ENCODE results near the gene ZBP1.

ZBP1 gene

DNA sequence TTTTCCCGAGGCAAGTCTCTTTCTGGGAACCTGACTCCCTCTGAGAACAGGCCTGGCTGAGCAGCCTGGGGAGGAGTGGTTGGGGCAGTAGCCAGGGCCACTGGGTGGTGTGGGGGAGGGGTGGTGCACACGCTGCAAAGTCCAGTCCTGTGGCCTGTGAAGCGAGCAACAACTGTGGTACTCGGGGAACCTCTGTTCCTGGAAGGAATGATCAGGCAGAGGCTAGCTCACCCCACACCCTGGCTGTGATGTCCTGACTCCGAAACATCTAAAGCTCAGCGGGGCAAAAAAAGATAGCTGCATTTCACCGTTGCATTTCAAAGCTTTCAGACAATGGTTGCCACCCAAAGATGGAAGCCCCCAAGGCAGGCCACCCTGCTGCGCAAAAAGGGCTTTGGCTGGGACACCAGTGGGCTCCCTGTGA lies 33.8 kb downstream of the ZBP1 start:
- no peak for DNase-seq (ENCODE audit: low read depth)

DNA sequence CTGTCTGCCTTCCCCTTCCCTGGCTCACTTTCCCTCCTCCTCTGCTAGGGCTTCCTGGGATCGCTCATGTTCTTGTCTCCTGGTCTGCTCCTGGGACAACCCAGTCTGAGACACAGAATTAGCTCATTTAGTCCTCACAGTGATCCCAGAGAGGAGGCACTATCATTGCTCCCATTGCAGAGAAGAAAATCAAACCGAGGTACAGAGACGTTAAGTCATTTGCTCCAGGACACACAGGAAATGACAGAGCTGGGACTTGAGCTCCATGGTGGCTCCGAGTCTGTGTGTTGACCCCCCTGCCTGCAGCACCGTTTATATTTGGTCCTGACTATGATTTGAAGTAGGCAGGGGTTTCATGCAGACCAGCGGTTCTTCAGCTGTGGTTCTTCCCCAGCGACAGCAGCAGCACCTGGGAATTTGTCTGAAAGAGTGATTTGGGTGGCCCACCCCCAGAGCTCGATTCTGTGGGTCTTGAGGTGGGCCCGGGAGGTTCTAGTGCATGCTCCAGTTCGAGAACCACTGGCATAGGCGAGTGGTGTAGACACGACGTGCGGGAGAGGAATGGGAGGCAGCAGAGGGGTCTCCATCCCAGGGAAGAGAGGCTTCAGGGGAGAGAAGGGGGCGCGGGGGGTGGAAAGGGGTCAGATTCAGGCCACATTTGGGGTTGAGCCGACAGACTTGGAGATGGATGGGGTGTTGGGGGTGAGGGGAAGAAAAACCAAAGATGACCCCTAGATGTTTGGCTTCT lies 34.6 kb downstream of the ZBP1 start:
- no peak for DNase-seq (ENCODE audit: low read depth)

DNA sequence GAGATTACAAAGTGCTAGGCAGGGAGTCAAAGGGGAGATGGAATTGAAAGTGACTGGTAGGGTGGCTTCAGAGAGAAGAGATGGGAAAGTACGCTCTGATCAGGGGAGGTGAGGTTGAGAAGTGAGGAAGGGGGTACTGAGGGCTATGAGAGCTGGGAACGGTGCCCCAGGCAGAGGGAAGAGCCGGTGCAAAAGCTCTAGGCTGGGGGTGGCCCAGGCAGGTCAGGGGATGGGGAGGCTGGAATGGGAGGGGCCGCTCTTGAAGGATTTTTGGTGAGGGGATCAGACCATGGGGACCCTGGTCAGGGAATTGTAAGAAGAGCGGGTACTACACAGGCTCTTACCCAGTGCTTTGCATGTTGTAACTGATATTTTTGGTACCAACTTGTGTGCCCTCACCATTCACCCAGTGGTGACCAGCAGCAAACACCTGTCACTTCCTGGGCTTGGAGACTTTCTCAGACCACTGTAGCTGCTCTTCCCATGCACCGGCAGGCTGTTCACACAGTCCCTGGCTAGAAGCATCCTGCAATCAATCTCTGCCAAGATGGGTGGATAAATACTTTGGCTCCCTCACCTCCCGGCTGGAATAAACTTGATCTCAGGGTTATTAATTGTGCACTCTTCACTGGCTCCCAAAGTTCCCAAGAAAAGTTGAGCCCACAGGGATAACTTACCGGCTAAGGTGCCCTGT lies 35.3 kb downstream of the ZBP1 start:
- DNase-seq (ENCODE audit: low read depth), result no peak

DNA sequence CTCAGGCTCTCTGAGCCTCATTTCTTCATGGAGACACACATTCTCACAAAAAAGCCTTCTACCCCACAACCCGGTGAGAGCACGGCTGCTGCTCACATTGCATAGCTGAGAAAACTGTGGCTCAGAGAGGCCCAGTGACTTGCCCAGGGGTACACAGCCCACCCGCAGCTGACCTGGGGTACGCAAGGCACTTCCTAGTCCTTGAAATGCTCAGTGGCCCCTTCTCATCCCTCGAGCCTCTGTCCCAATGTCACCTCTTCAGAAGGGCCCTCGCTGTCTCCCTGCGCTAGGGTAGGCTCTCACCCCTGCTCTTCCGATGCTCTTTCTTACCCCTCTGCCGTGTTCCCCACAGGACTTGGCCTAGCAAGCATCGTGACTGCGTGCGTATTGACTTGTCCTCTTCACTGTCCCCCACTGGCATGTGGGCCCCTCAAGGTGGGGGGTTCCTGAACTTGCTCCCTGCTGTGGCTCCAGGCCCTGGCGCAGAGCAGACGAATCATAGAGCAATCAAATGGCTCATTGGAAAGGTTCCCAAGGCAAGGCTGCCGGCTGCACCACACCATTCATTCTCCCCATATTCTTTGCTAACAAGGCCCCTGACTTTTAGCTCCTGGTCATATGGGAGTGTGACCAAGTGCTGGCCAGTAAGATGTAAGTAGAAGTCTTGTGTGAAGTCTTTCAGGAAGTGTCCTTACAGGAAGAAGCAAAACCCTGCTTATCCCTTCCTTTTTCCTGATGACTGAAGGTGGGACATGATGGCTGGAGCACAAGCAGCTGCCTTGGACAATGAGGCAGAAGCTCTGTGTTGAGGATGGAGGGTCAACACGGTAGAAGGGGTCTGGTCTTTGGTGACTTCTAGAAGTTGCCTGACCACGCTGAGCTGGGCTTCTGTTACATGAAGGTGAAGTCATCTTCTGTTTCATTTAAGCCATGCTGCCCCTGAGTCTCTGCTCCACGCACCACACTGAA lies 36.7 kb downstream of the ZBP1 start:
- no peak for DNase-seq (ENCODE audit: low read depth)

DNA sequence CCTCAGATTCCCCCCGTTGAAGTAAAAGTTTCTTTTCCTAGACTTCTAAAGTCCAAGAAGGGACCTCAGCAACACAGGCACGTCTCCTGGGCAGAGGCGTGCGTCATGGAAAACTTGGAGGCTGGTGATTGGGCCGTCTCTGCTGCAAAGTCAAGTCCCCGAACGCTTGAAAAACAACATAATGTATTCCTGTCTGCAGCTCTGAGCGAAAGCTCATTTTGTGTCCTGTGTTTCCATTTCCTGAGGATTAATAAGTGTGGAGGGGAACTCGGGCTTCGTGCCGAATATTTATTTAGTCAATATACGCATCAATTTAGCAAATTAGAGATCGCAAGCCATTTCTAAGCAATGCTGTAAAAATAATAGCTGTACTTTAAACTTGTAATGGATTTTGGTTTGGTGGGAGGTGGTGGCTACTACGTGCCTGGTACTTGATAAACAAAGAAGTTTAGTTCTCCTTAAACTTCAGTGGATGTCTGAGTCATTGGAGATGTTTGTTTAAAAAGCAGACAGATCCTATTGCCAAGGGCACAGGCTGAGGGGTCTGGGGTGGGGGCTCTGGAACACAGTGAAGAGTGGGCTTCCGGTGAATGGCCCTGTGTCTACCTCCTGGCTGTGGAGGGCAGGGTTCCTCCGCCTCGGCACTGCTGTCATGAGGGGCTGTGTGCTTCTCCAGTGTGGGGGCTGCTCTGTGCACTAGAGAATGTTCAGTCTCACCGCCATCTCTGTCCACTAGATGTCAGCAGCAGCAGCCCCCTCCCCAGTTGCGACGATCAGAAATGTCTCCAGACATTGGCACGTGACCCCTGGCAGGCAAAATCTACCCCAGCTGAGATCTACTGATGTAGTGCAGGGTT lies 37.6 kb downstream of the ZBP1 start:
- DNase-seq (ENCODE audit: low read depth), result no peak

DNA sequence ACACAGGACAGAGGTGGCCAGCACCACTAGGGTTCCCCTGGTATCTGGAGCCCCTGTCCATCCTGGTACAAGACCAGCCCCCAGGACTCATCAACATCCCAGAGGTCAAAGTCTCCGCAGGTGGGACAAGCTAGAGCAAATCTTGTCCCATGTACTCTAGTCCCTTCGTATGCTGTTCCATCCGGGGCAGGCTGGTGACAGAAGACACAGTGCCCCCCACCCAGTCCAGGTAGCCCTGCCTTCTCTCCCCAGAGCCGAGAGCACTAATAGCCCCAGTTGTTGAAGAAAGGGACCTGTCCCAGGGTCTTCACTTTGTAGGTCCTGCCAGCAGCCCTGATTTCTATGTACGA lies 38.2 kb downstream of the ZBP1 start:
- DNase-seq (ENCODE audit: low read depth), result no peak

DNA sequence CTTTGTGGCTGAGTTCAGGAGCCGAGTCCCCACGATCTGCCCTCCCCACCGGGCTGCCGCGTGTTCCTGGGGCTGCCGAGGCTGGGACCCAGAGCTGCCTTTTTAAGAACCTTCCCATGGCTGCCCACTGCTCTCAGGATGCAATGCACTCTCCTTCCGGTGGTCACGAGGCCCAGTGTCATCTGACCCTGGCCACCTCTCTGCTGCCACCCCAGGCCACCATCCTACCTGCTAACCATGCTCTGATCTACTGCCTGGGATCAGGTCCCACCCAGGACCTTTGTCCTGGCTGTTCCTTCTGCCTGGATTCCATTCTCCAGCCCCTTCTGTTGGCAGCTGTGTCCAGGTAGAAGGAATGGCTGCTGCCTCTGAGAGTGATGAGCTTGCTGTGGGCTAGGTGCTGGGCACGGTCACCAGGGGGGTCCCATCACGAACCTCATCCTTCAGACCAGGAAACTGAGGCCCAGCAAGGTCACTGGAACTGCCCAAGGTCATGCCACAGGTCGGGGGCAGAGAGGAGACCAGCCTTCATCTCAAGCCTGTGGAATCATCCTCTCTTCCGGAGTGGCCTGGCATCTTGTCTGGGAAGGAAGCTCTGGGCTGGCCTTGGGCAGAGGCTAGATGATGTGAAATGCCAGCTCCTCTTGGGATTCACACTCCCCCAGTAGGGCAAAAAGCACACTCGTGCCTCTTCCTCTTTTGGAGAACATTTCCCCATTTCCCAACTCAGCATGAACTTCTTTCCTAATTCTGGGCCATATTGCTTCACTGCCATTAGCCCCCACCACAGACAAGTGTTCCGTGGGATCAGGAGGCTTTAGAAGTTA lies 38.8 kb downstream of the ZBP1 start:
- DNase-seq (ENCODE audit: low read depth), result no peak

DNA sequence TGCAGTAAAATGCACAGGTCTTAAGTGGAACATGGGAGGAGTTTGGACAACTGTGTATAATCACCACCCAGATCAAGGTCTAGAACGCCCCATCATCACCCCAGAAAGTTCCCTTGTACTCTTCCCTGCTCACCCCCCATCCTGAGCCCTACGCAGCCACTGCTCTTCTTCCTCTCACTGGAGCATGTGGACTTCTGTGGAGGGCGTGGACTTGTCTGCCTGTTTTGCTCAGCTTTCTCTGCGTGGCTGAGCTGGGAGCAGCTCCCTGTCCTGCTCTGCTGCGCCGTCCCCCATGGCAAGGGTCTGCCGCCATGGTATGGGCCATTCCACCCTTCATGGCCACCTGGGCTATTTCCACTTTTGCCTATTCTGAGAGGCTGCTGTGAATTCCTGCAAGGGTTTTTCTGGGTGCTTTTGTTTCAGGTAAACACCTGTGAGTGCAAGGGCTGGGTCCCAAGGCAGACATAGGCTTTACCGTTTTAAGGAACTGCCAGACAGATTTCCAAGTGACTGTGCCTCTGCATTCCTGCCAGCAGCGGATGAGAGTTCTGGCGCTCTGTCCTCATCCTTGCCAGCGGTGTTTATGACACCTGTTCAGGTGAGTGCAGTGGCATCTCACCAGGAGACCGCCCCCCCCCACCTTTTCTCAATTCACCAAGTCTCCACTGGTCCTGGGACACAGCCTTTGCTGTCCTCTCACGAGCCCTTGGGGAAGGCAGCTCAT lies 39.6 kb downstream of the ZBP1 start:
- no peak for DNase-seq (ENCODE audit: low read depth)

DNA sequence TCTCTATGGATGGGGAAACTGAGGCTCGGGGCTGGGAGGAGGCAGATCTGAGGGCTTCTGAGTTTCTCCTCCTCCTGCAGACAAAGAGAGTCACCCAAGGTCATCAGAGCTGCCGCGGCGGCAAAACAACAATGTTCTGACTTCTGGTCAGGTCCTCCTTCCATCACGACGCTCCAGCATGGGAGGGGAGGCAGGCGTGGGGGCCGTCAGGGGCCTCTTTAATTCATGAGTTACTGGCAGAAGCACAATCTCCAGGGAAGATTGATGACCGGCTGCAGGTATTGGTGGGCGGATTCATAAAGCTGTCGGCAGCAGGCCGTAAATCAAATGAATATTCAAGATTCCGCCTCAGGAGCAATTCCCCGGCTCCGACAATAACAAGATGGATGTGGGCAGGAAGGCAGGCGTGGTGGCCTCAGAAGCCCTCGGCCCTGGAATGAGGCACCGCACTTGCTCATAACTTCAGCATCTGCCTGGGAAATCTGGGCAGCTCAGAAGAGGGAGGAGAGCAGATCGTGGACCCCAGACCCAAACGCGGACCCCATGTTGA lies 40.3 kb downstream of the ZBP1 start:
- no peak for DNase-seq (ENCODE audit: low read depth)

DNA sequence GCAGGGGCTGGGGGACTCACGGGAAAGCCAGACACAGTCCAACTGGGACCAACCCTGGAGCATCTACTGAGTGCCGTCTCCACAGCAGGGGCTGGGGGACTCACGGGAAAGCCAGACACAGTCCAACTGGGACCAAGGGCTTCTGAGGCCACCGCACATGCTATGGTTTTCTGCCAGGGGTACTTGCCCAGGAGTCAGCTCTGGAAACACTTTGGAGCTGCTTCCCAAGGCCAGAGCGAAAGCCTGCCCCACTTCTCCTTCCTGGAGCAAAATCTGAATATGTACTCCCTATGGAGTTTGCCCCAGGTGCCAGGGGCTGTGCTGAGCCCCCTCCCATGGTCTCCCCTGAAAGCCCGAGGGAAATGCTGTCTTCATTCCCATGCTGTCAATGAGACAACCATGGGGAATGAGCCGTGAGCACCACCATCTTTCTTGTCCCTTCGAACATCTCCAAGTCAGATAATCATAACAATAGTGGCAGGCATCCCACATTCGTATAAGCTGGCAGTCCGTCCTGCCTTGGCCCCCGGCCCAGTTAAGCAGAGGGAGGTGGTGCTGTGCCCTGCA lies 40.8 kb downstream of the ZBP1 start:
- DNase-seq (ENCODE audit: low read depth), result no peak

DNA sequence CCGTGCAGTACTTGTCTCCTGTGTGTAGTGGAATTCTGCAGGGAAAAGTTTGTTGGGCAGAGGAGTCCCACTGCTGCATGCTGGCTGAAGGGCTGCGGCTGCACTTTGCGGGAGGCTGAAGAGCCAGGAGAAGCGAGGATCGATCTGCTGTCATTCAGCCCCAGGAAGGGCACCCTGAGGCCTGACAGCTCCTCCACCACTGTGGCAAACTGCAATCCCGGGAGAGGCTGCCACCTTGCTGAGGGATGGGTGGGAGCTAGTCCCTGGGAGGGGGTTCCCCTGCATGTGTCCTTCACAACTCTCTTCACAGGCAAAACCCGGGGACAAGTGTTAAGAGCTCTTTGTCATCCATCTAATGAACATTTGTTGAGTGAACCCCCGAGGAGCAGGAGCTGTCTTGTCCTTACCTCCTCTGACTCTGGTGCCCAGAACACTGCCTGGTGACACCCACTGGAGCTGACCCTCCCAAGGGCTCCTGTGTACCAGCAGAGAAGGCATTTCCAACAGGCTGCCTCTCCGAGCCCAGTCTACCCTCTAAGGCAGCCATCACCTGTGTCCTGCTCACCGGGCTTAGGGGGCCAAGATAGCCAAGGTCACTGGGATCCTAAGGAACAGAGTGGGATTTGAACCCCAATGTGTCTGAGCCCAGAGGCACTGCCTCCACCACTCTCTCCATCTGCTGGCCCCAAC lies 41.6 kb downstream of the ZBP1 start:
- no peak for DNase-seq (ENCODE audit: low read depth)

DNA sequence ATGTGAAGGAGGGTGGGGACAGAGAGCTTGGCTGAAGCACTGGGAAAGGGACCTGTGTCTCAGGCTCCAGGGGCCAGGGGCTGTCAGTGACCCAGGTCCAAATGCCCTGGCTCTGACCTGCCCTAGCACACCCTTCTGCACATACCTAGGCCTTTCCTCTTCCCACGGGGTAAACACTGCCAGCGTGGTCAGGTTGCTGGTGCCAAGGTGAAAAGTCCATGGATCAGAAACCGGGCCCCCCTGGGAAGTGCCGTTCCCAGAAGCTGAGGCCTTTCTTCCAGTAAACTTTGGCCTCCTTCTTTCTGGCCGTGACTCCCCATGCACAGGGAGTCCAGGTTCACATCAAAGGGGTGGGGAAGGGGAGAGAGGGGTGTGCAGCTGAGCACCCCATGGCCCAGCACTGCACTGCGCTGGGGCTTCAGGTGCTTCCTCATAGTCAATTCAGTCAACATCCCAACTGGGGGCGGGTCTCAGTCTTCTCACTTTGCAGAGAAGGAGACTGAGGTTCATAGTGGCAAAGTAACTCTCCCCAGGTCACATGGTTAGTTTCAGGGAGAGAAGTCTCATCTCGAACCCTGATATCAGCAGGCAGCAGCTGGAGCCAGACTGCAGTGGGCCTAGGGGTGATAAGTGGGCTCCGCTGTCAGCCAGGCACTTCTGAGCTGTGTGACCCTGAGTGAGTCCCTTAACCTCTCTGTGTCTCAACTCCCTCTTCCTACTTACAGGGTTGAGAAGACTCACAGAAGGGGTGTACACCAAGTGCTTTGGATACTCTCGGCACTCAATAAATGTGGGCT lies 42.3 kb downstream of the ZBP1 start:
- DNase-seq (ENCODE audit: low read depth), result no peak

DNA sequence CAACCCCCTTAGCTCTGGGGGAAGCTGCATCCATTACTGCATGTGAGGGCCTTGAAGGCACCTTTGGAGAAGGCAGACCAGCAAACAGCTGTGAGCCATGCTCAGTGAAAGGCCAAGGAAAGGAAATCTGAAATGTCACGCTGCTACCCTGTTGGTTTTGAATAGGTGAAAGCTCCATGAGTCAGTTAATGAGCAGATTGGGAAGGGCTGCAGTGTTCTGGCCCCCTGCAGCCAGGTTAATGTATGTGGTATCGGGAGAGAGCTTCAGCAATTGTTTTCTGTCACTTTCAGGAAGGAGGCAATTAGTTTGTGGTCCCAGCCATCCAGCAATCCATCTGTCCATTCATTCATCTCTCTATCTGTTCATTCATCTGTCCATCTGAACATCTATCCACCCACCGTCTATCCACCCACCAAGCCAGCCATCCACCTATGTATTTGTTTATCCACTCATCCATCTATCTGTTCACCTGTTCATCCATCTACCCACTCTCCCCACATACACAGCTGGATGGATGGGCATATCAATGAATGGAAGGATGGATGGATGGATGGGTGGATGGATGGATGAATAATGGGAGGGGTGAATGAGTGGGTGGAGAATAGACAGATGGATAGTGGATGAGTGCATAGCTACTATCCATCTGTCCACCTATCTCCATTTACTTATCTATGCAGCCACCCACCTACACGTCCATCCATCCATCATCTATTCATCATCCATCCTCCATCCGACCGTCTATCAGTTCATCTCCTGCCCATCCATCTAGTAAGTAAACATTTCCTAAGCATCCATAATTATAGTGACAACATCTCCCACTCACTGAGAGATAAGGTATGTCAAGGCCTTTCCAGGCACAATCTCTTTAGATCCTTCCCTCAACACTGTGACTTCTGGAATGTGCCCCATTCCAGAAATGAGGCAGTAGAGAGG lies 43.3 kb downstream of the ZBP1 start:
- DNase-seq (ENCODE audit: low read depth), result no peak

DNA sequence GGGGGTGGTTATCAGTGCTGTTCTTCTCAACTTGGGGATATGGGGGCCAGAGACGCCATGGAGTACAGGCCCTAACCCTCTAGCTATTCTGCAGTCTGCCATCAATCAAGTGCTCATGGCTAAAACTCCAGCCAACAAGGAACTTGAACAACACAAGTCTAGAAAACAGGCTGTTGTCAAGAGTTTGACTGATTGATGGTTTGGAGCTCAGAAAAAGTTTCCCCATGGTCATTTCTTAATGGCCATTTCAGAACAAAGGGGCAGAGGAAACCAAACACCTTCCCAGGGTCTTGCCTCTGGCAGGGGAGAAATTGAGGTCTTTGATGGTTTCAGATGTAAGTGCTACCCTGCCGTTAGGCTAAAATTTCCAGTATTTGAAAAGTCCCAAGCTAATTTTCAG lies 44.2 kb downstream of the ZBP1 start:
- DNase-seq (ENCODE audit: low read depth), result no peak

DNA sequence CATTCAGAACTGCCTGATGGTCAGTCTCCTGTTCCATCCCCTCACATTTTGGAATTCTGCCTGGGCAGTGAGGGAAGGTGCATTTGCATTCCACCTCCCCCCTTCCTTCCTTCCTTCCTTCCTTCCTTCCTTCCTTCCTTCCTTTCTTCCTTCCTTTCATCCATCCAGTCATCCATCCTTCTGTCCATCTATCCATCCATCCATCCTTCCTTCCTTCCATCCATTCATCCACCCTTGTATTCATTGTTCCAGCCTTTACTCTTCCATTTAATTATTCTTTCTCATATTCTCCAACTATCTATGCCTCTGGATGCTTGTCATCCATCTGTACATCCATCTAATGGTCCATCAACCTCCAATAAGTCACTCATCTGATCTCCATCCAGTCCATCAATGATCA lies 45.3 kb downstream of the ZBP1 start:
- no peak for DNase-seq (ENCODE audit: low read depth)

DNA sequence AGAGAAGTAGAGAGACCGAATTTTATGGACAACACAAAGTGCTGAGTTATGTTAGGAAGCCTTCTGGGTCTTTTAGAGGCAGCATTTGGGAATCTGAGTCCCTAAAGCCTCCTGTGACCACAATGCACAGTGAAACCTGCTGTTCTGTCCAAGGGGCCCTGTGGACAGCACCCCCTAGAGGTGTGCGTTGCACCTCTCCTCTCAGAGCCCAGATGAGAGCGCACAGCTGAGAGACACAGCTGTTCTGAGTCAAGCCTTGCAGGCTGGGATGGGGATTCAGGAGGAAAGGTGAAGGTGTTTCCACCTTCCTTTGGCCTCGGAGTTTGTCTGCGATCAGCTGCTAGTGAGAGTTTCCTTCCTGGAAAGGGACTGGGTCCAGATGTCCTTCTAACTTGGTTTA lies 46.3 kb downstream of the ZBP1 start:
- no peak for DNase-seq (ENCODE audit: low read depth)

DNA sequence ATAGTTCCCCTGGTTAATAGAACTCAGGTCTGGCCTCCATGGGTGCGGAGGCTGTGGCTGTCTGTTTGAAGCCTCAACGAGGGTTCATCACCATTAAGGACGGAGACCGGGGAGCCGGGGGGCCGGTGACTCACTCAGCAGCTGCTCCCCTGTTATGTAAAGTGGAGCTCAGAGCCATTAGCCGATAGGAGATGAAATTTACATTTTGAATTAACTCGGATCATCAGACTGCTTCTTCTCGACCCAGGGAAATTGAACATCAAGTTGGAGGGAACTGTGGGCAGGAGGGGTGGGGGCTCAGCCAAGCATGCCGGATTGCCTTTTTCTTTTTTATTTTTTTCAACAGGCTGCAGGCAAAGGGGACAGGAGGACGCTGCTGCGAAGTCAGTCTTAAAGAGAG lies 47.0 kb downstream of the ZBP1 start:
- no peak for DNase-seq (ENCODE audit: low read depth)

Data from HS-27A (cell line).